ENCODE results near the gene LRRK1. TPM values are rescaled to one million over a fixed set of nuclear protein-coding genes. Genes with fewer than 3 reads are reported as not detected.

Gene LRRK1
- total RNA-seq, 1 donor: 18.0 TPM

- DNase-seq (ENCODE audit: low read depth): no peak
- H3K4me3 ChIP-seq (ENCODE audit: low read depth, low read length): no peak overlapping the region
- TF ChIP-seq, protein P1, sequence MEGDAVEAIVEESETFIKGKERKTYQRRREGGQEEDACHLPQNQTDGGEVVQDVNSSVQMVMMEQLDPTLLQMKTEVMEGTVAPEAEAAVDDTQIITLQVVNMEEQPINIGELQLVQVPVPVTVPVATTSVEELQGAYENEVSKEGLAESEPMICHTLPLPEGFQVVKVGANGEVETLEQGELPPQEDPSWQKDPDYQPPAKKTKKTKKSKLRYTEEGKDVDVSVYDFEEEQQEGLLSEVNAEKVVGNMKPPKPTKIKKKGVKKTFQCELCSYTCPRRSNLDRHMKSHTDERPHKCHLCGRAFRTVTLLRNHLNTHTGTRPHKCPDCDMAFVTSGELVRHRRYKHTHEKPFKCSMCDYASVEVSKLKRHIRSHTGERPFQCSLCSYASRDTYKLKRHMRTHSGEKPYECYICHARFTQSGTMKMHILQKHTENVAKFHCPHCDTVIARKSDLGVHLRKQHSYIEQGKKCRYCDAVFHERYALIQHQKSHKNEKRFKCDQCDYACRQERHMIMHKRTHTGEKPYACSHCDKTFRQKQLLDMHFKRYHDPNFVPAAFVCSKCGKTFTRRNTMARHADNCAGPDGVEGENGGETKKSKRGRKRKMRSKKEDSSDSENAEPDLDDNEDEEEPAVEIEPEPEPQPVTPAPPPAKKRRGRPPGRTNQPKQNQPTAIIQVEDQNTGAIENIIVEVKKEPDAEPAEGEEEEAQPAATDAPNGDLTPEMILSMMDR (IDR thresholded peaks at IDR 0.05; ENCODE audit: insufficient read depth, low read length): no peak
Observed at GRCh38 chr15:101060576-101061551, 141.7 kb downstream of the LRRK1 start.

DNA sequence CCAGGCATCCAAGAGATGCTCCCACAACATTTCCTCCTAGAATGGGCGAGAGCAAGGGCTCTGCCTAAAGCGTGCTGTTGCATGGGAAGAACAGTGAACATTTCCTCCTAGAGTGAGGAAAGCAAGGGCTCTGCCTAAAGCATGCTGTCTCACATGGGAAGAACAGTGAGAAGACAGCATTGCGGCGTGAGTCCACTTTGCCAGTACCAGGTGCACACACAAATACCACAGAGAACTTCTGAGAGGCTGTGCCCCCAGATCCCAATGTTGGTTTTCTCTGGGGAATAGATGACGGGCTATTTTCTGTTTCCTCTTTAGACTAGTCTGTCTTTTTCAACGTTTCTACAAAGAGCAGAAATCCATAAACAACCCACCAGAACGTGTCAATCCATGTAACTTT, 142.9 kb downstream of the LRRK1 start:
- H3K4me3 ChIP-seq (ENCODE audit: low read depth, low read length): no peak overlapping the region
- no peak for DNase-seq (ENCODE audit: low read depth)
- TF ChIP-seq, protein P1 (IDR thresholded peaks at IDR 0.05; ENCODE audit: insufficient read depth, low read length): no peak

GRCh38 chr15:101062471-101063171, 143.5 kb downstream of the LRRK1 start:
- TF ChIP-seq, protein P1 (IDR thresholded peaks at IDR 0.05; ENCODE audit: insufficient read depth, low read length): no peak
- no peak for DNase-seq (ENCODE audit: low read depth)

DNA sequence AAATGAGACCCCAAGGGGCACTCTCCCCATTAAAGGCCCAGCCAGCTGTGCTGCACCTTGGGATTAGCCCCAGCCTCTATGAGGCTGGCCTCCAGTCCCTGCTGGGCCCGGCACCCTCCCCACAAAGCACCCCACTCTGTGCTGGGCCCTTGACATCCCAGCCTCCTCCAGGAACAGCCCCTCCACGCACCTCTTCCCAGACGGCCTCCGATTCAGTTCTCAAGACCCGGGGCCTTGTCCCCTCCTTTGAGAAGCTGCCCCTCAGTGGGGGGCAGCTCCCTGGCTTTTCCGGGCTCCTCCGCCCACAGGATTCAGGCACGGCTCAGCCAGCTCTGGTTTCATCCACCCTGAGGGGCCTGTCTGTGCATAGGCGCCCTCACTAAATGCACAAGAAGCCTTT, 144.1 kb downstream of the LRRK1 start:
- DNase-seq (ENCODE audit: low read depth): no peak
- H3K4me3 ChIP-seq (ENCODE audit: low read depth, low read length): no peak overlapping the region
- TF ChIP-seq, protein P1 (IDR thresholded peaks at IDR 0.05; ENCODE audit: insufficient read depth, low read length): no peak

More at GRCh38 chr15:101062471-101063171, 143.5 kb downstream of the LRRK1 start:
- no peak overlapping the region for H3K4me3 ChIP-seq (ENCODE audit: low read depth, low read length)

GRCh38 chr15:101063891-101064794, 145.0 kb downstream of the LRRK1 start:
- DNase-seq (ENCODE audit: low read depth): peak; percentile 39
- TF ChIP-seq, protein P1 (IDR thresholded peaks at IDR 0.05; ENCODE audit: insufficient read depth, low read length): peak; percentile 11

More at GRCh38 chr15:101063891-101064794, 145.0 kb downstream of the LRRK1 start:
- no peak overlapping the region for H3K4me3 ChIP-seq (ENCODE audit: low read depth, low read length)

Data from fibroblast of the aortic adventitia (primary cell).